ENCODE data around the gene CCDC194.
A peak's percentile ranks its signal among the peaks of the same experiment; 100 is the strongest.

The CCDC194 gene

GRCh38 chr19:17393914-17394313, at the start of gene CCDC194:
Gene CCDC194, minus strand, starts transcription at chr19:17394196. Its CDS starts 38 bp downstream, at chr19:17394158.
- no peak for DNase-seq

- peak; percentile 21 to 38 for DNase-seq
Observed at GRCh38 chr19:17441241-17442021, 47.4 kb upstream of the CCDC194 start.

GRCh38 chr19:17436874-17437267, 42.9 kb upstream of the CCDC194 start:
- DNase-seq, result no peak

GRCh38 chr19:17436094-17436873, 42.3 kb upstream of the CCDC194 start:
- DNase-seq, result no peak

GRCh38 chr19:17435218-17435617, 41.2 kb upstream of the CCDC194 start:
- DNase-seq, result no peak

GRCh38 chr19:17431417-17431816, 37.4 kb upstream of the CCDC194 start:
- DNase-seq, result no peak

- no peak for DNase-seq
Observed at GRCh38 chr19:17429641-17430113, 35.7 kb upstream of the CCDC194 start.

GRCh38 chr19:17424743-17425365, 30.9 kb upstream of the CCDC194 start:
- no peak for DNase-seq

GRCh38 chr19:17423429-17424208, 29.6 kb upstream of the CCDC194 start:
- no peak for DNase-seq

GRCh38 chr19:17421942-17422341, 27.9 kb upstream of the CCDC194 start:
- DNase-seq, result no peak

GRCh38 chr19:17420475-17420924, 26.5 kb upstream of the CCDC194 start:
- peak; percentile 21 to 40 for DNase-seq

GRCh38 chr19:17419621-17420474, 25.9 kb upstream of the CCDC194 start, which contains the start of gene MVB12A:
Gene MVB12A, plus strand, starts transcription at chr19:17420047. Its CDS starts 89 bp downstream, at chr19:17420136.
- peak; percentile 93 to 94 for DNase-seq

- DNase-seq, result no peak
Observed at GRCh38 chr19:17419154-17419620, 25.2 kb upstream of the CCDC194 start.

- no peak for DNase-seq
Observed at GRCh38 chr19:17418710-17419109, 24.7 kb upstream of the CCDC194 start.

- DNase-seq, result no peak
Observed at GRCh38 chr19:17415121-17415520, 21.1 kb upstream of the CCDC194 start.

- DNase-seq, result no peak
Observed at GRCh38 chr19:17414097-17414496, 20.1 kb upstream of the CCDC194 start.

- DNase-seq, result no peak
Observed at GRCh38 chr19:17411801-17412200, 17.8 kb upstream of the CCDC194 start.

GRCh38 chr19:17409990-17410389, 16.0 kb upstream of the CCDC194 start:
- DNase-seq, result no peak

GRCh38 chr19:17406887-17407196, 12.8 kb upstream of the CCDC194 start:
- no peak for DNase-seq

GRCh38 chr19:17406046-17406886, 12.3 kb upstream of the CCDC194 start:
- peak; percentile 74 to 76 for DNase-seq
